Measurements from ENCODE around the gene GGACT.
A peak's percentile ranks its signal among the peaks of the same experiment; 100 is the strongest.
"Not testable (repeated sequence)": the region's sequence is repeated elsewhere in the genome, so short reads cannot be mapped to it uniquely, and the experiment has no call there.

GGACT gene

GRCh38 chr13:100604918-100605710 is 16.5 kb upstream of the GGACT start:
- DNase-seq, result no peak
- in situ Hi-C loops (cut with MboI; ENCODE audit: low pct_unique_long_range_greater_than_20kb, low sequenced_read_pairs), result no loop called here

DNA sequence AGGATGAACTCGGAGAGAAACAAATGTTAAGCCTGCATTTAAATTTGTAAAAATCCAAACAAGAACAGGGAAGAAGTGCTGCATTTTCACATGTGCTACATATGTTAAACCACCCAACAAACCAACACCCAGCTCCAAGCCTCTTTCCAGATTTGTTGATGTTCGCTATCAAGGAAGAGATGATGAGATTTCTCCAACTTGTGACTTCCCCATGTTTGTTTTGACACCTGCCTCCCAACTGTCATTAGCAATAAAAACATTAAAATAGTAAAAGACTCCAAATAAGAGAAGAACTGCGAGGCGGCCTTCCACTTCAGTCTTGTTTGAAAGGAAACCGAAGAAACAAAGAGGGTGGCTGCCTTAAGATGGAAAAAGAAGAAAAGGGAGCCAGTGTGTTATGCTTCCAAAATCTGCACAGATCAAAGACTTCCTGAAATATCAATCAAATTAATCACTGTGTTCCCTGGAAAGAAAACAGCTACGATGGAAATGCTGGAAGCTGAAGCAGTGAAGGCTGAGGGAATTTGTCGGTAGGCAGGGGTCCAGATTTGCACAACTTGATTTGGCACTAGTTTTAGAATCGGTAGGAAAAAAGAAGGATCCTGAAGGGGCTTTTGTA is 14.0 kb upstream of the GGACT start:
- DNase-seq, result no peak
- in situ Hi-C loops (cut with MboI; ENCODE audit: low pct_unique_long_range_greater_than_20kb, low sequenced_read_pairs), result no loop called here

GRCh38 chr13:100601716-100602115 is 13.1 kb upstream of the GGACT start:
- in situ Hi-C loops (cut with MboI; ENCODE audit: low pct_unique_long_range_greater_than_20kb, low sequenced_read_pairs), result no loop called here

GRCh38 chr13:100600915-100601314 is 12.3 kb upstream of the GGACT start:
- in situ Hi-C loops (cut with MboI; ENCODE audit: low pct_unique_long_range_greater_than_20kb, low sequenced_read_pairs), result no loop called here

More at GRCh38 chr13:100601716-100602115, 13.1 kb upstream of the GGACT start:
- no peak for DNase-seq

GRCh38 chr13:100600461-100600860 is 11.9 kb upstream of the GGACT start:
- DNase-seq, result no peak
- in situ Hi-C loops (cut with MboI; ENCODE audit: low pct_unique_long_range_greater_than_20kb, low sequenced_read_pairs), result no loop called here

More at GRCh38 chr13:100600915-100601314, 12.3 kb upstream of the GGACT start:
- DNase-seq, result no peak

GRCh38 chr13:100597253-100597652 is 8.7 kb upstream of the GGACT start:
- no peak for DNase-seq
- in situ Hi-C loops (cut with MboI; ENCODE audit: low pct_unique_long_range_greater_than_20kb, low sequenced_read_pairs), result no loop called here

DNA sequence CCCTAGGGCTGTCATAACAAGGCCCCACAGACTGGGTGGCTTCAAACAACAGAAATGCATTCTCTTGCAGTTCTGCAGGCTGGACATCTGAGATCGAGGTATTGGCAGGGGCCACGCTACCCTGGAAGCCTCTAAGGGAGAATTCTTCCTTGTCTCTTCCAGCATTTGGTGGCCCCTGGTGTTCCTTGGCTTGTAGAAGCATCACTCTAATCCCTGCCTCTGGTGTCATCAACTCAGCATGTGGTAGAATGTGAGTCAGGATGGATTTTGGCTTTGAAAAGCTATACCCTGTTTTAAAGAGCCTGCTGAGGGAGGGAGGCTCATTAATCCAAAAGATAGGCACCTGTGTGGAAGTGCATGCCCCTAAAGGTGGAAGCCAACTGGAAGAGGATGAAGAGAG is 7.9 kb upstream of the GGACT start:
- in situ Hi-C loops (cut with MboI; ENCODE audit: low pct_unique_long_range_greater_than_20kb, low sequenced_read_pairs), result no loop called here
- no peak for DNase-seq

DNA sequence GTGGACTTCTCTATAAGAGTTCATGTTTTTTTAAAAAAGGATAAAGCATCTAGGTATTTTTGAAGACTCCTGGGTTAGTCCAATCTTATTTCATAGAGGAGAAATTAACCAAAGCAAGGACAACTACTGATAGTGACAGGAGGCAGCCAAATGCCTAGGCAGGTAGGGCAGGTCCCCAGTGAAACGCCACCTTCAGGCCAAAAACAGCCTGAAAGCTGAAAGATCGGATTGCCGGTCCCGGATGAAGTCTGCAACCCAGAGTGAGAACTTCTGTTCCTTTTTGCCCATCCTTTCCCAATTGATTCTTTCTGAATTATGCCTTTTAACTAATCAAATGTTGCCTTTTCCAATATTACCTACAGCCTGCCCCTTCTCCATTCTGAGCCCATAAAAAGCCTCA is 6.1 kb upstream of the GGACT start:
- in situ Hi-C loops (cut with MboI; ENCODE audit: low pct_unique_long_range_greater_than_20kb, low sequenced_read_pairs), result no loop called here
- no peak for DNase-seq

DNA sequence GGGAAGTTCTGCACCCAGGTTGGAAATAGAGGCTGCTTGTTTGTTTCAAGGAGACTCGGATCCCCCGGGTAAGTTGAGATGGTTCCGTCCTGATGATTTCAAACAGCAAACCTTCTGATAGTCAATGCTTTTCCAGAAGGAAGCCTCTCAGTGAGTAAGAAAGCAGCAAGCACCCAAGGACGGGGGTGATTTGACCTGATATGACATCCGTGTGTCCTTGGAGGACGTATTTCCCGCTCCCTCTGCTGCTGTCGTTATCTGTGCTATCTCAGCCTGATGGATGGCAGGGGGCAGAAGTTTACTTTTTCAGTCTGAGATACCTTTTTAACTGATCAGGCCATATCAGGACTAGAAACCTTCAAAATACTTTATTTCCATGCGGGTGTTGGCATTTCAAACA is 5.7 kb upstream of the GGACT start:
- in situ Hi-C loops (cut with MboI; ENCODE audit: low pct_unique_long_range_greater_than_20kb, low sequenced_read_pairs), result no loop called here
- DNase-seq, result no peak

DNA sequence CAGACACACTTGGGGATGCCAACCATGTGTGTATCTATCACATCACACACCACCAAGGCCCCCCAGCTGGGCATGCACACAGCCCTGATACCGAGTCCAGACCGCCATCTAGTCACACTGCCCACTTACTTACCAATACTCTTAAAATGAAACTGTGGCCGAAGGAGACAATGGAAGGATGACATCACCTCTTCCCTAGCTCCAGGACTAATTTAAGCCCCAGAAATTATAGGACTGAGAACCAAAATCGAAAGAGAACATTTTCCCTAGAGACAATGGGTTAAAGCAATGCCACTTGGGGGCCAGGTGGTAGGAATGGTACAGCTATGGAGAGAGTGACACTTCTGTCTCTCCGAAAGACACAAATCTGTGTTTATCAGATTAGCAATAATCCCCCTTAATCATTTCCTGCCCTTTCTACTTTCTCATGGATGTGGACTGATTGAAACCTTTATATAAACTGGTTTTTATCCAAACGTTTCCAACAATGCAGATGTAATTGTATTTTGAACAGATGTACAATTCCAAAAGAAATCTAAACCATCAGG is 663 bp upstream of the GGACT start:
- in situ Hi-C loops (cut with MboI; ENCODE audit: low pct_unique_long_range_greater_than_20kb, low sequenced_read_pairs), result no loop called here
- no peak for DNase-seq

- in situ Hi-C loops (cut with MboI; ENCODE audit: low pct_unique_long_range_greater_than_20kb, low sequenced_read_pairs), result no loop called here
- DNase-seq, result no peak
Measured at GRCh38 chr13:100584896-100585295, 3.7 kb downstream of the GGACT start.

- DNase-seq, result no peak
- in situ Hi-C loops (cut with MboI; ENCODE audit: low pct_unique_long_range_greater_than_20kb, low sequenced_read_pairs), result no loop called here
Measured at GRCh38 chr13:100581504-100581903, 7.1 kb downstream of the GGACT start.

DNA sequence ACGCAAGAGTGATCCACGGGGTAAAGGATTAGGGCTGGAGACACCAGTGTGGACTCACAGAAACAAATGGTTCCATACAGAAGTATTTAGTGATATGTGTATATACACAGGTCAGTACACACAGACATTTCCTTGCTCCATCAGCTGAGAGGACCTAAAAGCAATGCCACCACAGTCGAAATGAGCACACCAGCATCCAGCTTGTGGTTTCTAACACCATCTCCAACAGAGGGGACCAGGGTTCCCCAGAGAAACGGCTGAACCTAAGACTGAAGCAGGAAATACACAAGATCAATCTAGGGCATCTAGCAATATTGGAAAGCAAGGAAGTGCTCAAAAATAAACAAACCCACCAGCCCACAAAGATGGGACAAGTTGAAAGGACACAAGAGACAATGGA is 7.6 kb downstream of the GGACT start:
- in situ Hi-C loops (cut with MboI; ENCODE audit: low pct_unique_long_range_greater_than_20kb, low sequenced_read_pairs), result no loop called here
- no peak for DNase-seq

GRCh38 chr13:100580045-100580444 is 8.5 kb downstream of the GGACT start:
- no peak for DNase-seq
- in situ Hi-C loops (cut with MboI; ENCODE audit: low pct_unique_long_range_greater_than_20kb, low sequenced_read_pairs), result no loop called here

GRCh38 chr13:100577239-100577638 is 11.3 kb downstream of the GGACT start:
- in situ Hi-C loops (cut with MboI; ENCODE audit: low pct_unique_long_range_greater_than_20kb, low sequenced_read_pairs), result not testable (repeated sequence)

GRCh38 chr13:100573121-100573520 is 15.5 kb downstream of the GGACT start:
- in situ Hi-C loops (cut with MboI; ENCODE audit: low pct_unique_long_range_greater_than_20kb, low sequenced_read_pairs), result no loop called here
- DNase-seq, result peak; percentile 65

More at GRCh38 chr13:100577239-100577638, 11.3 kb downstream of the GGACT start:
- not testable (repeated sequence) for DNase-seq

- DNase-seq, result no peak
- in situ Hi-C loops (cut with MboI; ENCODE audit: low pct_unique_long_range_greater_than_20kb, low sequenced_read_pairs), result no loop called here
Measured at GRCh38 chr13:100566543-100566942, 22.0 kb downstream of the GGACT start.

GRCh38 chr13:100565286-100565685 is 23.3 kb downstream of the GGACT start:
- no peak for DNase-seq
- in situ Hi-C loops (cut with MboI; ENCODE audit: low pct_unique_long_range_greater_than_20kb, low sequenced_read_pairs), result no loop called here

- in situ Hi-C loops (cut with MboI; ENCODE audit: low pct_unique_long_range_greater_than_20kb, low sequenced_read_pairs), result no loop called here
- no peak for DNase-seq
Measured at GRCh38 chr13:100564444-100565223, 24.0 kb downstream of the GGACT start.

- DNase-seq, result no peak
- in situ Hi-C loops (cut with MboI; ENCODE audit: low pct_unique_long_range_greater_than_20kb, low sequenced_read_pairs), result no loop called here
Measured at GRCh38 chr13:100563779-100564178, 24.8 kb downstream of the GGACT start.
